GM12875 (cell line): ENCODE measurements around the gene C10orf71.

Source experiments
- H3K4me3 ChIP-seq: one replicate; pipeline ENCODE4 v1.5.1; 2011; ENCODE audit warnings: low read depth, low read length, control low read depth
- TF ChIP-seq, protein P1 (sequence below): IDR thresholded peaks from 2 replicates; pipeline ENCODE4 v1.5.1; 2011; ENCODE audit warnings: low read depth, mild to moderate bottlenecking, control low read depth, inconsistent platforms, low read length, moderate library complexity, borderline replicate concordance; ENCODE audit not compliant: insufficient read depth

Gene C10orf71

DNA sequence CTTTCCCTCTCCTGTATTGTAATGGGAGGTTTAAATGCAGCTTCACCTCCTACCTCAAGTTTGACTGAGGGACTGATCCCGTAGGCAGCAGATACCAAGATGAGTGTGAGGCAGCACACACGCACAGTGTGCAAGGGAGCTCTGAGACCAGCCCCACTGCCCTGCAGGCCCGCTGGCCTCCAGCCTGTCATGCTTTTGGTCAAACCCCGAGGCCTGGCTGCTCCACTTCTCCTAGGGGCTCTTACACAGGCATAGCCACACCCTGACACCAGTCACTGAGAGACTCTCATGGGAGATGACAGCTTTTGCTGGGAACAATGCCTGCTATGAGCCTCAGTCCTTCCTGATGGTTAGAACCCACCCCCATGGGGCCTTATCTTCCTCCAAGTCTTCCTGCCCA, 69.3 kb downstream of the C10orf71 start:
- no peak overlapping the region for H3K4me3 ChIP-seq
- TF ChIP-seq, protein P1, sequence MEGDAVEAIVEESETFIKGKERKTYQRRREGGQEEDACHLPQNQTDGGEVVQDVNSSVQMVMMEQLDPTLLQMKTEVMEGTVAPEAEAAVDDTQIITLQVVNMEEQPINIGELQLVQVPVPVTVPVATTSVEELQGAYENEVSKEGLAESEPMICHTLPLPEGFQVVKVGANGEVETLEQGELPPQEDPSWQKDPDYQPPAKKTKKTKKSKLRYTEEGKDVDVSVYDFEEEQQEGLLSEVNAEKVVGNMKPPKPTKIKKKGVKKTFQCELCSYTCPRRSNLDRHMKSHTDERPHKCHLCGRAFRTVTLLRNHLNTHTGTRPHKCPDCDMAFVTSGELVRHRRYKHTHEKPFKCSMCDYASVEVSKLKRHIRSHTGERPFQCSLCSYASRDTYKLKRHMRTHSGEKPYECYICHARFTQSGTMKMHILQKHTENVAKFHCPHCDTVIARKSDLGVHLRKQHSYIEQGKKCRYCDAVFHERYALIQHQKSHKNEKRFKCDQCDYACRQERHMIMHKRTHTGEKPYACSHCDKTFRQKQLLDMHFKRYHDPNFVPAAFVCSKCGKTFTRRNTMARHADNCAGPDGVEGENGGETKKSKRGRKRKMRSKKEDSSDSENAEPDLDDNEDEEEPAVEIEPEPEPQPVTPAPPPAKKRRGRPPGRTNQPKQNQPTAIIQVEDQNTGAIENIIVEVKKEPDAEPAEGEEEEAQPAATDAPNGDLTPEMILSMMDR, result no peak

DNA sequence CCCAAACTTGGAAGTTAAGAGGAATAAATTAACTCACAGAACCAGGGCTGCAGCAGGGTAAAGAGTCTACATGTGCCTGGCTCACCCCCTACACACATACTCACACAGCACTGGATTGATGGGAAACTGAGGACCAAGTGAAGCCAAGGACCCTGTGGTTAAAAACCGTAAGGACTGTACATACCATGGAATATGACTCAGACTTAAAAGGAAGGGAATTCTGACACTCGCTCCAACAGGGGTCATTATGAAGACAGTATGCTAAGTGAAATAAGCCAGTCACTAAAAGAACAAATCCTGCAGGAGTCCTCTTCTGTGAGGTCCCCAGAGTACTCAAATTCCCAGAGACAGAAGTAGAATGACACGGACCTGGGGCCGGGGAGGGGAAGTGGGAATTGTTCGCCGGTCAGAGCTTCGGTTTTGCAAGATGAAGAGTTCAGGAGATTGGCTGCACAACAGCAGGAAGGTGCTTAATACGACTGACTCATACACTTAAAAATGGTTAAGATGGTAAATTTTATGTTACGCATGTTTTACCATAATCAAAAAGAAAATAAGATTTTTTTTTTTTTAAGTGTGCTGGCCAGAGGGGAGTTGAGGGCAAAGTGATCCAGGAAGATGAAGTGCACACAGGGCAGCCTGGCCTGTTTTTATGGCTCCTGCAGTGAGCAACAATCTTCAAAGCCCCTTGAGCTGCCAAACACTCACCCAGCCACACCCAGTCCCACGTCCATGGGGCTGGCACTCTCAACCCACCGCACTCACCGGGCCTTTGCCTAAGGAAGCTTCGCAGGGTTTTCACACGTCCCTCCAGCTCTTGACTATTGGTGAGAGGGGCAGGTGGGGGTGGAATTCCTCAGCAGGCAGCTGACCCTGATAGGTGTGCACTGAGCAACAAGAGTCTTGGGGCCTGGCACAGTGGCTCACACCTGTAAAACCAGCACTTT, 70.5 kb downstream of the C10orf71 start:
- TF ChIP-seq, protein P1, result no peak

DNA sequence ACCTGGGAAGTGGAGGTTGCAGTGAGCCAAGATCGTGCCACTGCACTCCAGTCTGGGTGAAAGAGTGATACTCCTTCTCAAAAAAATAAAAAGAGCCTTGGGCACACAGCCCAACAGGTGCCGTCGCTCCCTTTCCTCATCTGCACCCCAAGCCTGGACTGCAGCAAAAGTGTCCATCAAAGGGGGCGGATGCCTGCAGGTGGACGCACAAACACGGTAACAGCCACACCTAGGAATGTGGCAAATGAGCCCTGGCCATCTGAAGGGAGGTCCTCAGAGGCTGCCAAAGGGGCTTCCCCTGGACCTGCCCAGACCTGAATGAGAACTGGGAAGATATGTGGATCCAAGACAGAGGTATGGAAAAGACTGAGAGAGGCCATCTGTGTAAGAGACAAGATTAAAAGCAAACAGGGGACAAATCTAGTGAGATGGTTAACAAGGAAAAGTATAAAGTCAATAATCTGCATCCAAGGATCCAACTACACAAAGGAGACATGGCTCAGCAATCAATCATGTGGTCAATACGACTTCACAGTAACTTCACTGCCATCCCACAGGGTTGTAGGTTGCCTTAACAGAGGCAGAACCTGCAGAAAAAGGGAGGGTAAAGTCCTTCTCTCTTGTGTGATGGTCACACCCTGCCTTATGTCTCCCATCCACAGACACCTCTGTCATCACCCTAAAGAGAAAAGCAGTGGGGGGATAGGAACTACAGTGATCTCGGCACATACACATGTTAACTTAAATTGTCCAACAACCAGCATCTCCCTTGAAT, 71.5 kb downstream of the C10orf71 start:
- TF ChIP-seq, protein P1, result no peak
- no peak overlapping the region for H3K4me3 ChIP-seq

More for the DNA sequence above, 70.5 kb downstream of the C10orf71 start:
- H3K4me3 ChIP-seq, result no peak overlapping the region

DNA sequence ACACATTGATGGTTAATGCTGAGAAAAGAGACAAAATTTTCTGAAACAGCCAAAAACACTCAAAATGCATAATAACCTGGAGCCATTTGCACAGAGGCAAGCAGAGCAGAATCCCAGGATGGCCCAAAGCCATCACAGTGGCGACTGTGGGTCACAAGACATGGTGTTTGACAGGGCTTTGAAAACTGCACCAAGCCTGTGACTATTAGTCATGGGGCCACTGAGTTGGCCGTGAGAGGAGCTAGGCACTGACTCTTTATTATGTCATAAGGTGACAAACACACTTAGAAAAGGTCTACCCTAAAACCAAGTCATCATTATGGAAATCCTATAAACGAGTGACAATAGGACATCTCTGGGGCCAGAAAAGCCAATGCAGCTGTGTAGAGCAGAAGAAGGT, 73.0 kb downstream of the C10orf71 start:
- TF ChIP-seq, protein P1, result no peak
- no peak overlapping the region for H3K4me3 ChIP-seq

DNA sequence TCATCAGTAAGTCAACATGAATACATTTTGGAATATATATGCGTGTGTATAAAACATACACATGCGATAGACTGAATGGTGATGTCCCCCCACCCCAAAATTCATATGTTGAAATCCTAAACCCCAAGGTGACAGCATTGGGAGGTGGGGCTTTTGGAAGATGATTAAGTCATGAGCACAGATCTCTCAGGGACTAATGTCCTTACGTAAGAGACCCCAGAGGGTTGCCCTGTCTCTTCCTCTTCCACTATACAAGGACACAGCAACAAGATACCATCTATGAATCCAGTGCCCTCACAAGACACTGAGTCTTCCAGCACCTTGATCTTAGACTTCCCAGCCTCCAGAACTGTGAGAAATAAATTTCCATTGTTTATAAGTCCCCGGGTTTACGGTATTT, 74.4 kb downstream of the C10orf71 start:
- H3K4me3 ChIP-seq, result no peak overlapping the region
- TF ChIP-seq, protein P1, result no peak

DNA sequence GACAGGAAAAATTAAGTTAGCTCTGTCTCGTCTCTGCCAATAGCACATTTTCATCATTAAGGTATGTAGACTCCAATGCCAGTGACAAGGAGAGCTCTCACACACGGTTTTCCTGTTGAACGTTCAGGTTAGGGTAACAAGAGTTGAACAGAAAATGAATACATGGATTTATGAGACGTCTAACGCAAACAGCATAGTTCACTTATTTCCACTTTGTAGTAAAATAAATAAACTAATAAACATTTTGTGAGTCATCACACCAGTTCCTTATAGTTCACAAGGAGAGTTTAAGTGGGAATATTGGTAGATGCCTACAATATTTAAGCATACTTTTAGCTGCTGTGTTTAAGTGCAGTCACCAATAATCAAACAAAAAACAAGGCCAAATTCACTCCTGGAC, 75.8 kb downstream of the C10orf71 start:
- H3K4me3 ChIP-seq, result no peak overlapping the region
- TF ChIP-seq, protein P1, result no peak
